Cortex of kidney (tissue), 1 donor: ENCODE results near the gene NUDT14.

Source experiments
- DNase-seq: peaks from one replicate; lab custom pipeline; 2025; lab: John Stamatoyannopoulos, UW

The NUDT14 gene

GRCh38 chr14:105132921-105133654 is 48.0 kb downstream of the NUDT14 start:
- no peak for DNase-seq

GRCh38 chr14:105131241-105131640 is 49.9 kb downstream of the NUDT14 start:
- DNase-seq: no peak

- DNase-seq: no peak
Observed at GRCh38 chr14:105128059-105128458, 53.1 kb downstream of the NUDT14 start.

DNA sequence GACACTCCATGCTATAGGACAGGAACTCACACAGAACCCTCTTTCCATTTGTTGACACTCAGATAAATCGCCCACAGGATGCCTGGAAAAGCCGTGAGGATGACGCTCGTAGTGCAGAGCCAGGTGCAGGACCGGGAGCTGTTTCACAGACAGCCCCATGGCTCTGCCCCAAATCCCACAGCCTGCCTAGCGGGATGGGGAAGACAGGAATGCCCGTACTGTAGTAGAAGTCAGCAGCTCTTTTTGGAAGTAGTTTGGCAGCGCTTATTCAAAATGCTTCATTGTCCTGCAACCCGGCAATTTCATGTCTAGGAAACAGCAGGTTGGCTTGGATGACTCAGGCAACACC is 54.2 kb downstream of the NUDT14 start:
- no peak for DNase-seq

- no peak for DNase-seq
Observed at GRCh38 chr14:105126126-105126980, 54.8 kb downstream of the NUDT14 start.

GRCh38 chr14:105124823-105125222 is 56.3 kb downstream of the NUDT14 start:
- DNase-seq: no peak

- no peak for DNase-seq
Observed at GRCh38 chr14:105123981-105124765, 56.9 kb downstream of the NUDT14 start.

GRCh38 chr14:105123064-105123665 is 57.9 kb downstream of the NUDT14 start:
- DNase-seq: no peak
